GM12801 (cell line): ENCODE results near the gene EIF4G1.

ENCODE experiments used
- CTCF ChIP-seq: IDR thresholded peaks from one replicate; pipeline ENCODE4 v1.5.1; 2011; ENCODE audit warnings: control low read depth; ENCODE audit not compliant: insufficient read length; ENCODE audit errors: extremely low read depth

EIF4G1 gene, protein sequence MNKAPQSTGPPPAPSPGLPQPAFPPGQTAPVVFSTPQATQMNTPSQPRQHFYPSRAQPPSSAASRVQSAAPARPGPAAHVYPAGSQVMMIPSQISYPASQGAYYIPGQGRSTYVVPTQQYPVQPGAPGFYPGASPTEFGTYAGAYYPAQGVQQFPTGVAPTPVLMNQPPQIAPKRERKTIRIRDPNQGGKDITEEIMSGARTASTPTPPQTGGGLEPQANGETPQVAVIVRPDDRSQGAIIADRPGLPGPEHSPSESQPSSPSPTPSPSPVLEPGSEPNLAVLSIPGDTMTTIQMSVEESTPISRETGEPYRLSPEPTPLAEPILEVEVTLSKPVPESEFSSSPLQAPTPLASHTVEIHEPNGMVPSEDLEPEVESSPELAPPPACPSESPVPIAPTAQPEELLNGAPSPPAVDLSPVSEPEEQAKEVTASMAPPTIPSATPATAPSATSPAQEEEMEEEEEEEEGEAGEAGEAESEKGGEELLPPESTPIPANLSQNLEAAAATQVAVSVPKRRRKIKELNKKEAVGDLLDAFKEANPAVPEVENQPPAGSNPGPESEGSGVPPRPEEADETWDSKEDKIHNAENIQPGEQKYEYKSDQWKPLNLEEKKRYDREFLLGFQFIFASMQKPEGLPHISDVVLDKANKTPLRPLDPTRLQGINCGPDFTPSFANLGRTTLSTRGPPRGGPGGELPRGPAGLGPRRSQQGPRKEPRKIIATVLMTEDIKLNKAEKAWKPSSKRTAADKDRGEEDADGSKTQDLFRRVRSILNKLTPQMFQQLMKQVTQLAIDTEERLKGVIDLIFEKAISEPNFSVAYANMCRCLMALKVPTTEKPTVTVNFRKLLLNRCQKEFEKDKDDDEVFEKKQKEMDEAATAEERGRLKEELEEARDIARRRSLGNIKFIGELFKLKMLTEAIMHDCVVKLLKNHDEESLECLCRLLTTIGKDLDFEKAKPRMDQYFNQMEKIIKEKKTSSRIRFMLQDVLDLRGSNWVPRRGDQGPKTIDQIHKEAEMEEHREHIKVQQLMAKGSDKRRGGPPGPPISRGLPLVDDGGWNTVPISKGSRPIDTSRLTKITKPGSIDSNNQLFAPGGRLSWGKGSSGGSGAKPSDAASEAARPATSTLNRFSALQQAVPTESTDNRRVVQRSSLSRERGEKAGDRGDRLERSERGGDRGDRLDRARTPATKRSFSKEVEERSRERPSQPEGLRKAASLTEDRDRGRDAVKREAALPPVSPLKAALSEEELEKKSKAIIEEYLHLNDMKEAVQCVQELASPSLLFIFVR (N-terminal part only)

DNA sequence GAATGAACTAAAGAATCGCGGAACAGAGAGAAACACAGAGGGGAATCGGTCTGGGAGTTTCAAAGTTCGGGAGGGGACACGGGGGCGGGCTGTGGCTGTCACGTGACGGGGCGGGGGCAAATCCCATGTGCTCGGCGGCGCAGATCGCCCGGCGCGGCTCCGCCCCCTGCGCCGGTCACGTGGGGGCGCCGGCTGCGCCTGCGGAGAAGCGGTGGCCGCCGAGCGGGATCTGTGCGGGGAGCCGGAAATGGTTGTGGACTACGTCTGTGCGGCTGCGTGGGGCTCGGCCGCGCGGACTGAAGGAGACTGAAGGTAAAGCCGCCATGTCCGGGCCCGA is at the start of gene EIF4G1:
Gene EIF4G1 (plus strand): TSS at position 244 of the 337 bp plus-strand sequence. CDS start 1,191 bp downstream, outside the sequence.
- no peak for TF ChIP-seq CTCF

DNA sequence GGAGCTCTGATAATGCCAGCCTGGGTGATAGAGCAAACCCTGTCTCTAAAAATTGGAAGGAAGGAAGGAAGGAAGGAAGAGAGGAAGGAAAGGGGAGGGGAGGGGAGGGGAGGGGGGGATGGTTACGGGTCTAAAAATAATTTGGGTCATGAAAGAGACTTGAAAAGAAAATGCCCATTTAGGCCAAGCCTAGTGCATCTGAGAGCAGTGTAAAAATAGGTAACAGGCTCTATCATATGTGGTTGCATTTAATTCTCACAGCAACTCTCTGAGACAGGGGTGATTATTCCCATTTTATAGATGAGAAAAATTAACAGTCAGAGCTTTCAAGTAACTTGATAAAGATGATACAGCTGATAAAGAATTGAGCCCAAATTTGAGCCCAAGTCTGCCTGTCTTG is 42.1 kb upstream of the EIF4G1 start:
- TF ChIP-seq CTCF: no peak

GRCh38 chr3:184275381-184275701 is 39.1 kb upstream of the EIF4G1 start:
- TF ChIP-seq CTCF: no peak

- TF ChIP-seq CTCF: no peak
Measured at GRCh38 chr3:184275961-184276910, 38.2 kb upstream of the EIF4G1 start, which contains the start of gene ECE2. Gene ECE2, plus strand, starts transcription at chr3:184276022. Its CDS starts 132 bp downstream, at chr3:184276154.

GRCh38 chr3:184277366-184277765 is 37.0 kb upstream of the EIF4G1 start:
- TF ChIP-seq CTCF: no peak

GRCh38 chr3:184282941-184283340 is 31.5 kb upstream of the EIF4G1 start:
- no peak for TF ChIP-seq CTCF
